Right renal cortex interstitium (tissue), 3 donors: Measurements from ENCODE around the gene SMIM38. TPM values are rescaled to one million over a fixed set of nuclear protein-coding genes. Genes with fewer than 3 reads are reported as not detected.

Experiments used
- DNase-seq, 3 donors: peaks; one replicate each; pipeline ENCODE4 v3.0.0-alpha.2; 2013; ENCODE audit warnings: low read depth in 3 of 3, low spot score in 2 of 3
- polyA plus RNA-seq, 3 donors: library from polyadenylated mRNA; unstranded; fragments of 120-200 nt; gene quantifications; one replicate each; pipeline ENCODE4 v1.2.1, GENCODE V29; 2013; ENCODE audit not compliant: insufficient read length in 3 of 3

Gene SMIM38
- polyA plus RNA-seq, 3 donors: 0.41 to 0.54 (median 0.43) TPM

DNA sequence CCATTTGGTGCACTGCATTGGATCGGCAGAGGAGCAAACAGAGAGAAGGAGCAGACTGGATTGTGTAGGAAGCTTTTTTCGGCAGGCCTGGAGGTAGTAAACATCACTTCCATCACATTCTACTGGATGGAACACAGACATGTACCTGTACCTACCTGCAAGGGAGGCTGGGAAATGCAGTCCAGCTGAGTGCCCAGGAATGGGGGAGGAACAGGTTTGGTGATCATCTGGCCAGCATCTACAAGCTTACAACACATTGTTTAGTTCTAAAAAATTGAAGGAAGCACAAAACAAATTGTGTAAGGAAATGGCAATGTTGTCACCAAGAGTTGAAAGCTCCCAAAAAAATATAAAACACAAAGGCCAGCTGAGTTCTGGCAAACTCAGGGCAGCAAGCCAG, 19.1 kb downstream of the SMIM38 start:
- no peak for DNase-seq

DNA sequence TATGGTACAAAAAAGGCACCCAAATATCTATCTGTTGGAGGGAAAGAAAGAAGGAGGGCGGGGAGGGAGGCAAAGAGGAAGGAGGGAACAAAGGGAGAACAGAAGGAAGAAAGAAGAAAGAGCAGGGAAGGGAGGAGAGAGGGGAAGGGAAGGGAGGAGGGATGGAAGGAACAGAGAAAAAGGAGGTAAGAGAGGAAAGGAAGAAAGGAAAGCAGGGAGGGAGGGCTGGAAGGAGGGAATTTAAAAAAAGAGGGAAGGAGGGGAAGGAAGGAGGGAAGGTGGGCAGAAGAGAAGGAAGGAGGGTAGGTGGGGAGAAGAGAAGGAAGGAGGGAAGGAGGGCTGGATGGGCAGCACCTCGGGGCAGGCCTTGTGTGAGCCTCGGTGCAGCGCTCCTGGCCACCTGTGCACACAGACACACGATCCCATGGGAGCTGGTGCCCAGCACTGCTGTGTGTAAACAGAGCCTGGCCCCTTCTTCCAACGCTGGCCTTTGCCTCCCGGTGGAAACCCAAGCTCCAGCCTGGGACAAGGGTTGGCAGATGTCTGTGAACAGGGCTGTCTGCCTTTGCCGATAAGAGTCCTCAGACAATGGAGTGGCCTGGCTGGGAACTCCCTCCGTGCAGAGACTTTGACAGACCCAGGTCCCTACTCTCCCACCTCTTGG, 23.2 kb downstream of the SMIM38 start:
- DNase-seq: no peak

DNA sequence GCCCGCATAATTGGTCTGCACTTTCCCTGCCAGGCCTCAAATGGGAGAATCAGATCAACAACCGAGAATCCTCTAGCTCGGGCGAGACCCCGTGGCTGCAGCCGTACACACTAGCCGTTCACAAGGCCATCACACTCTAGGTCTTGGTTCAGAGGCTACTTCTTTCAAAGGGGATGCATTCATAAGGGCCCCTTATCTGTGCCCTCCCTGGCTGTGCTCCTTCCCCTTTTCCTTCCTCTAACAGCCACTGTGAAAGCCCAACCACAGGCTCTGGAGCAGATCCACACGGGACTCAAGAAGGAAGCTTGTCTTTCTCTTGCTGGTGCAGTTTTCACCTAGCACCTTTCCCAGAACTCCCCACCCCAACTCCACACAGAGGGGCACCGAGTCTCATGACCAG, 24.5 kb downstream of the SMIM38 start:
- DNase-seq: no peak

GRCh38 chr11:69180726-69181125, 25.0 kb downstream of the SMIM38 start:
- DNase-seq: no peak

- no peak for DNase-seq
Observed at GRCh38 chr11:69183613-69184012, 27.9 kb downstream of the SMIM38 start.

DNA sequence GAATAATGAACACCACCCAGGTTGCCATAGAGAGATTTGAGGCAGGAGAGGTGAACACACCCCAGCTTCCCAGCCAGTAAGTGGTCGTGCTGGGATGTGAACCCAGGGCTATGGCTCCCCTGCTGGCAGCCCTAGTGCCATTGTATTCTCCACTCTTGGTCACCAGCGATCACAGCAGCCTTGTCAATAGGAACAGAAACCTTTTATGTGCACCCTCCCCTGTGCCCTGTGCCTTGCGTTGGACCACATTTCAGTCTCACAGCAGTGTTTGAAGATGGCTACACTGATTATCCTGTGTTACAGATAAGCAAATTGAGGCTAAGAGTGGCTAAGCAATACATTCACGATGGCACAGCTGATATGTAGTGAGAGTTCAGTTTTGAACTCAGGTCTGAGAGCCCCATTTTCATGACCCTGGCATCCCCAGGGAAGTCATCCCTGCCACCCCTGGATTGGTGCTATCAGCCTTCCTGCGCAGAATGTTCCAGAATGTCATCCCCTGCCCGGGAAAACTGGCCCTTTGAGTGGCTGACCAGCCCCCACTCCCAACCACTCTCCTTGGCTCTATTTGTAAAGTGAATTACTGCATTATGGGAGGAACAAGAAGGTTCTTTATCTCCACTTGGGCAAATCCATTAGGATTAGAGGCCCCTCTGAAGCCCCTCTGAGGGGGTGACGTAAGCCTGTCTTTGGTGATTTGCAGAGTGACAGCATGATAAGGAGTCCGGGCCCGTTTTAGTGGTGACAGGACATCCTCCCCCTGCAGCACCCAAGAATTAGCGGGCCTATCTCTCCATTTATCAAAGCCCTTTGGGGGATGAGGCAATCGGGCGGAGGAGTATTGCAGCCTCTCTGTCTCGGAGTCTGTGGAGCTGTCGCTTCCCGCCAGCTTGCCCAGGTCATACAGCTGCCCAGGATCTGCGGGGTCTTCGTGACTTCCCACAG, 30.9 kb downstream of the SMIM38 start:
- DNase-seq: no peak

- DNase-seq: no peak
Observed at GRCh38 chr11:69187540-69188065, 31.9 kb downstream of the SMIM38 start.

- DNase-seq: no peak
Observed at GRCh38 chr11:69189059-69189458, 33.3 kb downstream of the SMIM38 start.

DNA sequence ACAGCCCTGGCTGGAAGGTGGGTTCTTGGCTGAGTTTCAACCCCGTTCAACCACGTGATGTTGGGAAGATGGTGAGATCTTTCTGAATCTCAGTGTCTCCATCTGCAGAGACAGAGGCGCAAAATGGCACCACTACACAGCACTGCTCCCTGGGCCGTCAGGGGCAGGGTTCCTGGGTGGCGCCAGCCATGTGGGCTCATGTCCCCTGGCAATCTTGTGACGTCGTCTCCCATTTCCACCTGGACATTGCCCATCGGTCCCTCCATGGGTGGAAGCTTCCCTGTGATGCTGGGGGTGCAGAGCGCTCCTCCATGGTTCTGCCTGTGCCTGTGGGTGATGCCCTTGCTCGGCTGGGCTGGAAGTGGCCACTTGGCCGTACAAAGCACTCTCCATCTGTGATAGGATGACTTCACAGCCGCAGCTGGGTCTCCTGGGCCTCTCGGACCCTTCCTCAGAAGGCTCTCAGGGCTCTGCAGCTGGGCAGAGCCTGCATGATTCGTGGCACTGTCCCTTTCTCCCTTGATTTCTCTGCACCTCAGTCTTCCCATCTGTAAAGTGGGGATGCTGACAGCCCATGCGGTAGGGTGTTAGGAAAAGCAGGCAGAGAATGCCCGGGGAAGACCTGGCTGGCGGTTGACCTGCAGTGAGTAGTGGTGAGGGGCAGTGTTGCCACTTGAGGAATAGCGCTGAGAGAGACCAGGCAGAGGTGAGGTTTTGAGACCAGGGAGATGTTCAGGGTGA, 35.2 kb downstream of the SMIM38 start:
- no peak for DNase-seq

DNA sequence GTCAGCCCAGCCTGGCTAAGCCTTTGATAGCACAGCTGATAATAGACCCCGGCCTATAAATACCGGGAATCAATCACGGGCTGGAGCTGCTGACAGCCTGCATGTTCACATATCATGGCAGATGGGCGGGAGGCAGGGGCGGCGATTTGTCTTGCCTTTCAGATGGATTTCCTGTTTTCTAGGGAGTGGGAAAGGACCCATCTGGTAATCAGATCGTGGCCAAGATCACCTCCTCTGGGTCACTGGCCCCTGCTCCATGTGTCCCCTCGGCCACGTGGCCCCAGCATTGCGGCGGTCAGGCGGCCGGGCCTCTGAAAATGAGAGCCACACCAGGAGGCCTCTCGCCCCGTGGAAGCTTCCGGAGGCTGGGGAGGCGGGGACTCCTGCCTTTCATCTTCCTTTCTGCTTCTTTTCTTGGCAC, 36.6 kb downstream of the SMIM38 start:
- DNase-seq: peak in 1 of 3 donors; percentile 33

DNA sequence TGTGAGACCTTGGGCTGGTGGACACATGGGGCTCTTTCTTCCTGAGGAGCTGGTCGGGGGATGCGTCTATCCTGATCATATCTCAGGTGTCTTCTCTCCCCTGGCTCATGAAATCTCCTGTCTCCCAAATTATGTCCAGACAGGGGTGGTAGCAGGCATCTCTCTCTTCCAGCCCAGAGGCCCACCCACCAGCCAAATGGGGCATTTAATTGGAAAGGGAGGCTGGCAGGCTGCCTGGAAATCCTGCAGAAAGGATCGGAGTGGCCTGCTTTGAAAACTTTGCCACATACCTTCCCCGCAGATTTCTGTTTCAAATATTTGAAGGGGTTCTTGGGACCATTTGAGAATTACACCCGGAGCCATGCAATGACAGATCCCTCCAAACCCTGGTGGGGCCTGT, 37.4 kb downstream of the SMIM38 start:
- no peak for DNase-seq

DNA sequence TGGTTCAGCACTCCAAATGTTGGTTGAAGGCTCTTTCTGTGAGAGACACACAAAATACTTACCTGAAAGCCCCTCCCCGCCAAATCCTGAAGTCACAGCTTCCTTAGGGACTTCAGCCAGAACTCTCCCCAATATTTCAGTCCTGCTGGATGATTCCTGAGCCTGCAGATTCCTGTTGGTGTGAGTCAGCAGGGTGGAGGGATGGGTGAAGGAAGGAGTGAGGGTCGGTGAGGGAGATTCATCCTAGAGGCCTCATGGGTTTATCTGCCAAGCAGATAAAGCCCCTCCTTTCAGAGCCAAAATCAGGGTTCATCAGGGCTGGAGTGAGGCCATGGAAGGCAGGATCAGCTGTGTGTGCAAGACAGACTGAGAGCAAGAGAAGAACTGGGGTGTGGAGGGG, 37.9 kb downstream of the SMIM38 start:
- no peak for DNase-seq

DNA sequence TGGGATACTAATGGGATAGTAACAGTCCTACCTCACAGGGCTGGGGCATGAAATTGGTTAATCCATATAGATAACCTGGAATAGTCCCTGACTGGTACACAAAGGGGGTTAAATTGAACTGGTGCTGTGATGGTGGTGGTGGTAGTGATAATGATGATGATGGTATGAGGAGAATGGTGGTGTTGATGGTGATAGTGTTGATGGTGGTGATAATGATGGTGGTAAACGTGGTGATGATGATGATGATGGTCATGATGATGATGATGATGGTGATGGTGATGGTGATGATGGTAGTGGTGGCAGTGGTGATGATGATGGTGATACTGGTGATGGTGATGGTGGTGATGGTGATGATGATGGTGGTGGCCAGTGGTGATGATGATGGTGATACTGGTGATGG, 38.7 kb downstream of the SMIM38 start:
- no peak for DNase-seq

DNA sequence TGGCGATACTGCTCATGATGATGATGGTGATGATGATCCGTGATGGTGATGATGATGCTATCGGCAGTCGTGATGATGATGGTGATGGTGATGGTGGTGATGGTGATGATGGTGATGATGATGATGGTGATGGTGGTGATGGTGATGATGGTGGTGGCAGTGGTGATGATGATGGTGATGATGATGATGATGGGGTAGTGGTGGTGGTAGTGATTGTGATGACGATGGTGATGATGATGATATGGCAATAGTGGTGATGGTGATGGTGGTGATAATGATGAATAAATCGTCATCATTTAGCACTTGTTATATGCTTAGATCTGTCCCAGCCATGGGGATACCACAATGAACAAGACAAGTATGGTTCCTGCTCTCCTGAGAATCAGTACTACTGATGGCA, 39.2 kb downstream of the SMIM38 start:
- DNase-seq: no peak

GRCh38 chr11:69195824-69196782, 40.4 kb downstream of the SMIM38 start:
- peak in 1 of 3 donors; percentile 32 for DNase-seq

GRCh38 chr11:69196783-69197169, 41.0 kb downstream of the SMIM38 start:
- DNase-seq: no peak

DNA sequence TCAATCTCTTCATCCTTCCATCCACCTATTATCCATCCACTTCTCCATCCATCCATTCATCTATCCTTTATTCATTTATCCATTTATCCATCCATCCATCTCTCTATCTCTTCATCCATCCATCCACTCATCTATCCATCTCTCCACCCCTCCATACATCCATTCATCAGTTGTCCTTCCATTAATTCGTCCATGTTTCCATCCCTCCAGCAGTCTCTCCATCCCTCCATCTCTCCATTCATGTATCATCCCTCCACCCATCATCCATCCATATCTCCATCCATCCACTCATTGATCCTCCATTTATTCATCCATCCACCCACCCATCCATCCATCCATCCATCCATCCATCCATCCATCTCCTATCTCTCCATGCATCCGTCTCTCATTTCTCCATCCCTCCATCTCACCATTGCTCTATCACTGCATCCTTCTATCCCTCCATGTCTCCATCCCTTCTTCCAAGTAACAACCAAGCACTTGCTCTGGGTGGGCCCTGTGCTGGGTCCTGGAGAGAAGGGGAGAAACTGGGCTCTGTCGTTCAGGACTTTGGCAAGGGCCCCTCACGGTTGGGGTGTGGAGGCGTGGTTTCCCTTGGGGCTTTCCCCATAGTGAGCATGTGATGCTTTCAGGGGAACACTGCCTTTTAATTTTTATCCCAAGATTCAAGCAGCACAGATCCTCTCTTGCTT, 43.3 kb downstream of the SMIM38 start:
- no peak for DNase-seq

DNA sequence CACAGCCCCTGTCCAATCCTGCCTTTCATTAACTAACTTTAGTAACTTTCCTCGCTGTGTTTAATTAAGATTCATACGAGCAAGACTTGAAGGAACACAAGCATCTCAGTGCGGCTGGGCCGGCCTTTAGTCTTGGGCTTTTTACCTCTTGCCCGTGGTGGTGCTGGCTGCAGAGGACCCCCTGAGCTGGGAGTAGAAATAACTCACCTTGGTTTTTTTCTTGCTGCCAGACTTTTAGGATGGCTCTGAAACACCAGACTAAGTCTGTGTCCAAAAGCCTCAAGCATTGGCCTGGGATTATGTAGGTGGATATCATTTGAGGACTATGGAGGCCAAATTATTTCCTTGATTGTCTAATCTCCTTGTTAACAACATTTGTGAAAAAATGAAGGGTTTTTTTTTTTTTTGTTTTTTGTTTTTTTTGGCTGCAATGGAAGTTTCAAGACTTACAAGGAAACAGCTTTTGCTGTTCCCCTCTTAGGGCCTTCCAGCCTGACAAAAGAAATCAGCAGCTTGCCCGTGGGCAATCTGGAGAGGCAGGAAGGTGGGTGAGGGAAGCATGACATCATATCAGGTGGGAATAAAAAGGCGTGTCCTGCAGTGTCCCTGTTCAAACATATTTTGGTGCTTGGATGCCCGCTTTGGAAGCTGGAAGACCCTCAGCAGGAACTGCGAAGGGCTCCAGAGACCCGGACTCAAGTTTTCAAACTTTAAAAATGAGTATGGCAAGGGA, 44.0 kb downstream of the SMIM38 start:
- no peak for DNase-seq
